ENCODE data around the gene FBLN7. TPM values are rescaled to one million over a fixed set of nuclear protein-coding genes. Genes with fewer than 3 reads are reported as not detected.

Gene FBLN7
- total and polyA plus RNA-seq, 4 donors = 0.77 to 7.0 (median 1.9) TPM

- Histone ChIP-seq H3K4me3 (no peak overlapping the region), H3K9me3 (ENCODE audit: control insufficient read depth in 4 of 4, insufficient read depth in 3 of 4, low read length in 3 of 4) (no peaks in the 10 kb centered on the region), H3K9ac (ENCODE audit: insufficient read depth in 1 of 2, low read length in 2 of 2) (no peak overlapping the region), H3K4me1 (ENCODE audit: control insufficient read depth in 5 of 5, insufficient read depth in 5 of 5, low read length in 5 of 5) (no peaks in the 10 kb centered on the region), H3K27me3 (ENCODE audit: control insufficient read depth in 3 of 3, insufficient read depth in 3 of 3, low read length in 2 of 3) (peaks cover 0 to 6% (median 0%) of the 10 kb centered on the region in 3 donors), H3K27ac (ENCODE audit: low read depth in 1 of 2, low read length in 1 of 2) (no peak overlapping the region), H3K36me3 (ENCODE audit: control insufficient read depth in 4 of 4, insufficient read depth in 4 of 4, low read length in 4 of 4) (no peaks in the 10 kb centered on the region)
- DNase-seq (no peak), ATAC-seq (ENCODE audit: insufficient read depth, low FRiP score) (no peak)
- no peak for TF ChIP-seq CTCF (IDR thresholded peaks at IDR 0.05; ENCODE audit: control extremely low read depth, extremely low read depth)
- WGBS, 2 donors = 84 to 91% methylated on average over 9 of the region's 9 CpGs
Measured at GRCh38 chr2:112185131-112185530, 46.9 kb downstream of the FBLN7 start.

GRCh38 chr2:112187046-112187715 lies 49.0 kb downstream of the FBLN7 start:
- WGBS, 2 donors = 96 to 97% methylated on average over 31 of the region's 31 CpGs
- Histone ChIP-seq H3K36me3 (ENCODE audit: control insufficient read depth in 4 of 4, insufficient read depth in 4 of 4, low read length in 4 of 4) (no peaks in the 10 kb centered on the region), H3K9me3 (ENCODE audit: control insufficient read depth in 4 of 4, insufficient read depth in 3 of 4, low read length in 3 of 4) (no peaks in the 10 kb centered on the region), H3K27me3 (ENCODE audit: control insufficient read depth in 3 of 3, insufficient read depth in 3 of 3, low read length in 2 of 3) (no peaks in the 10 kb centered on the region), H3K27ac (ENCODE audit: low read depth in 1 of 2, low read length in 1 of 2) (no peak overlapping the region), H3K4me3 (no peak overlapping the region), H3K9ac (ENCODE audit: insufficient read depth in 1 of 2, low read length in 2 of 2) (no peak overlapping the region), H3K4me1 (ENCODE audit: control insufficient read depth in 5 of 5, insufficient read depth in 5 of 5, low read length in 5 of 5) (peaks cover 0 to 4% (median 0%) of the 10 kb centered on the region in 5 donors)
- no peak for TF ChIP-seq CTCF (IDR thresholded peaks at IDR 0.05; ENCODE audit: control extremely low read depth, extremely low read depth)
- ATAC-seq (ENCODE audit: insufficient read depth, low FRiP score) (no peak), DNase-seq (no peak)

- ATAC-seq (ENCODE audit: insufficient read depth, low FRiP score) (no peak), DNase-seq (no peak)
- Histone ChIP-seq H3K27me3 (ENCODE audit: control insufficient read depth in 3 of 3, insufficient read depth in 3 of 3, low read length in 2 of 3) (no peaks in the 10 kb centered on the region), H3K4me1 (ENCODE audit: control insufficient read depth in 5 of 5, insufficient read depth in 5 of 5, low read length in 5 of 5) (peaks cover 0 to 6% (median 0%) of the 10 kb centered on the region in 5 donors), H3K27ac (ENCODE audit: low read depth in 1 of 2, low read length in 1 of 2) (no peak overlapping the region), H3K9me3 (ENCODE audit: control insufficient read depth in 4 of 4, insufficient read depth in 3 of 4, low read length in 3 of 4) (no peaks in the 10 kb centered on the region), H3K4me3 (no peak overlapping the region), H3K36me3 (ENCODE audit: control insufficient read depth in 4 of 4, insufficient read depth in 4 of 4, low read length in 4 of 4) (peaks cover 0 to 2% (median 0%) of the 10 kb centered on the region in 4 donors), H3K9ac (ENCODE audit: insufficient read depth in 1 of 2, low read length in 2 of 2) (no peak overlapping the region)
- no peak for TF ChIP-seq CTCF (IDR thresholded peaks at IDR 0.05; ENCODE audit: control extremely low read depth, extremely low read depth)
- 67 to 68% methylated on average over 9 of the region's 9 CpGs for WGBS, 2 donors
Measured at GRCh38 chr2:112187805-112188596, 49.8 kb downstream of the FBLN7 start.
